GM21367 (cell line): ENCODE measurements around the gene SPEN.
A peak's percentile ranks its signal among the peaks of the same experiment; 100 is the strongest.

ENCODE experiments used
- ATAC-seq: cut with Tn5 transposase; IDR thresholded peaks from one replicate; pipeline ENCODE4 v1.9.1; 2021; ENCODE audit not compliant: unreplicated experiment

The SPEN gene

DNA sequence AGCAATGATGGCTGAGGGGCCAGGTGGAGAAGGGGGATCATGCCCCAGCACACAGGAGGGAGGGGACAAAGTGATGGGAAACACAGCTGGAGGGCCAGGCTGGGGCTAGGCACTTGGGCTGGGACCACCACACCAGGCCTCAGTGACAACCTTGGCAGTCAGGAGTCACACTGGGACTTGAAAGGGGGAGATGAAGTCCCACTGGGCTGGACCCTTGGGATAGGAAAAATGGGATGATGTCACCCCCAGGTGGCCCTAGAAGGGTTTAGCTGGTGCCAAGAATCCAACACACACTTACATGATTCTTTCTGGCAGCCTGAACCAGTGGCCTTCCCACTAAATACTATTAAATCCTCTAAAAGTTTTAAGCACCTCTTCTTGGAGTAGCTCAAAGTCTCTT is 111.3 kb downstream of the SPEN start:
- ATAC-seq, result no peak

GRCh38 chr1:15959424-15959823 is 111.9 kb downstream of the SPEN start:
- ATAC-seq, result no peak

- no peak for ATAC-seq
Measured at GRCh38 chr1:15959827-15960446, 112.4 kb downstream of the SPEN start.

GRCh38 chr1:15960808-15961207 is 113.3 kb downstream of the SPEN start:
- ATAC-seq, result no peak

GRCh38 chr1:15961492-15961891 is 114.0 kb downstream of the SPEN start:
- no peak for ATAC-seq

- no peak for ATAC-seq
Measured at GRCh38 chr1:15962176-15962575, 114.7 kb downstream of the SPEN start.

GRCh38 chr1:15962671-15963362 is 115.3 kb downstream of the SPEN start:
- no peak for ATAC-seq

- no peak for ATAC-seq
Measured at GRCh38 chr1:15963363-15963967, 116.0 kb downstream of the SPEN start.

DNA sequence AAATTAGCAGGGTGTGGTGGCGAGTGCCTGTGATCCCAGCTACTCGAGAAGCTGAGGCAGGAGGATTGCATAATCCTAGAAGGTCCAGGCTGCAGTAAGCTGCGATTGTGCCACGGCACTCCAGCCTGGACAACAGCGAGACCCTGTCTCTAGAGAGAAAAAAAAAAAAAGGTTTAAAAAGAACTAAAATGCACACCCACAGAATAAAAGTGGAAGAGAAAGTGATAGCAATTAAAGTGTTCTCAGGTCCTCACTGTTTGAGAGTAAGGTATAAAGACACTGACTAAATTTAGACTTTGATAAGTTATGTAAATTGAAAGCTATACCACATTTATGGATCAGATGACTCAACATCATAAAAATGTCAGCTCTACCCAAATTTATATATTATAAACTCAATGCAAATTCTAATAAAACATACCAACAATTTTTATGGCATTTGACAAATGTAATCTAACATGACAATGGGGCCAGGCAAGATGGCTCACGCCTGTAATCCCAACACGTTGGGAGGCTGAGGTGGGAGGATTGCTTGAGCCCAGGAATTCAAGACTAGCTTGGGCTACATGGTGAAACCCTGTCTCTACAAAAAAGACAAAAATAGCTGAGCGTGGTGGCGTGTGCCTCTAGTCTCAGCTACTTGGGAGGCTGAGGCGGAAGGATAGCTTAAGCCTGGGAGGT is 116.6 kb downstream of the SPEN start:
- no peak for ATAC-seq

- no peak for ATAC-seq
Measured at GRCh38 chr1:15965228-15965767, 117.8 kb downstream of the SPEN start.

DNA sequence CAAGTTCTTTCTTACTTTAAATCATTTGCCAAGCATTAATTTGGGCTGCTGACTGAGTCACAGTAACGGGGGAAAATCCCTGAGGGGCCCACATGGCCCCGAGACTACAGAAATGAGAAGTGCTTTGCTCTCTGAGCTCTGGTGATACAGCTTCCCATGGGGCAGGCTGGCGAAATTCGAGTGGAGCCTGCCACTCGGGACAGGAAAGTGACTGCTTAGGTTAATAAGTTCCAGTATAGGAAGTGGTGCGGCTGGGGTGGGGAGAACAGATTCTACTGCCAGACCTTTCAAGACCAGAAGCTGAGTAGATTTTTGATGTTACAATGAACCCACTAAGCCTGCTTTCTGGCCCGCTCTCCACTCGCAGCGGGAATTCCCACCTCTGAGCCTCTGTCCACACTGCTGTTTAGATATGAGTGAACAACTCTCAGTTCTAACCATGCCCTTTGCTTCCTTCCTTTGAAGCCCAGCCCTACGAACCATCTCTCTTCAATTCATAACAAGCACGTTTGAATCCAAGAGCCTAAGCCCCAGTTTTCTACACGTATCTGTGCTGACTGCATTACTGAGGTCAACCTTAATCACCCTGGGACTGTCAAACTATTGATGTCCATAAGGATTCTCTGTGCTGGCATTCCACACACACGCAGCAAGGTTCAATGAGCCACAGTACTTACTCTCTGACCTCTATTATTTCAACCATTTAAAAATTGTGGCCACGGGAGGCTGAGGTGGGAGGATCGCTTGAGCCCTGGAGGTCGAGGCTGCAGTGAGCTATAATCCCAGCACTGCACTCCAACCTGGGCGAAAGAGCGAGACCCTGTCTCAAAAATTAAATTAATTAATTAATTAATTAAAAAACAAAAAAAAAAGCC is 118.8 kb downstream of the SPEN start:
- peak; percentile 43 for ATAC-seq

- no peak for ATAC-seq
Measured at GRCh38 chr1:15966956-15967344, 119.4 kb downstream of the SPEN start.

DNA sequence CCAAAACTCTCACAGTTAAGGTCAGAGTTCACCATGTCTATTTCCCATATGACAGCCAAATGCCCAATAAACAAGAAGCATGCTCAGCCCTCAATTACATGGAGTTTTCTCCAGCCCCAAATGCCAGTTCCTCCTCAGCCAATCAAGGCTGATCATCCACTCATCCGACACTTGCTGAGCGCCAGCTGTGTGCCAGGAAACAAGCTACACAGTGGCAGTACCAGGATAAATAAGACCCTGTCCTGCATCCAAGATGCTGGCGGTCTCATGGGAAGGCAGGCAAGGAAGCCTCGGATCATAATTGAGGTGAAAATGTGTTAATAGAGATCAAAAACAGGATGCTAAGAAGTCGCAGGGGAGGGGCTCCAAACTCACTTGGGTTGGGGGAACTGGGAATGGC is 120.7 kb downstream of the SPEN start:
- ATAC-seq, result no peak

DNA sequence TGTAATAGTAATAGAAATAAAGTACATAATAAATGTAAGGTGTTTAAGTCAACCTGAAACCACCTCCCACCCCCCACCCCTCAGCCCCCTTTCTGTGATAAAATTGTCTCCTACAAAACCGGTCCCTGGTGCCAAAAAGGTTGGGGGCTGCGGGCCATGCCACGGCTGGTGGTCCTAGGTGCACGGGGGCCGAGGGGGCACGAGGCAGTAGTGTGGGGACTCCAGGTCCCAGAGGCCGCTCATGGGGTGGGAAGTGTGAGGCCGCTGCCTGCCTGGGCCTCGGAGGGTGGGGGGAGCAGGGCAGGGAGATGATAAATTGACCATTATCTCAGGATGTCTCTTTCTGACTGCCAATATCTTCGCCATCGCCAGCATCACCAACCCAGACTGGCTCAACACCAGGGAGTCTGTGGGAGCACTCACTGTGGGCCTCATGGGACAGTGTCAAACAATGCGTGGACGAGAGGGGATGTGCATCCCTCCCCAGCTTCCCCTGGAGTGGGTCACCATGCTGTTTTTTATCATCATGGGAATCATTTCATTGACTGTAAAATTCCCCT is 121.9 kb downstream of the SPEN start:
- no peak for ATAC-seq

DNA sequence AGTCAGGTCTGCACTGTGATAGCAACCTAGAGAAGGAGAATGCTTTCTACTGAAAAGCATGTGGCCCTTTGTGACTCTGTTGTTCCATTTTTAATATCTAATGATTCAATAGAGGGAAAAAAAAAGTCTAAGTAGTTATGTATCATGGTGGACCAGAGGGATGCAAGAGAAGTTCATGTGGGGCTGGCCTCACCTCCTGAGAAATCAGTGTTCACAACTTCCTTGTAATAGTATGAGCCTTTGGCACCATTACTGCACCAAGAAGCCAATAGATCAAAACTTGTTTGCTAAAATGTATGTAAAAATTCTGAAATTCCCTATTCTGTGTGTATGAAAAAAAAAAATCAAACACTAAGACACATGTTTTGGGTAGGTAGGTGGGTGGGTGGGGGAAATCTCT is 123.4 kb downstream of the SPEN start:
- ATAC-seq, result no peak

GRCh38 chr1:15972409-15972808 is 124.9 kb downstream of the SPEN start:
- ATAC-seq, result no peak

- ATAC-seq, result no peak
Measured at GRCh38 chr1:15973772-15974171, 126.3 kb downstream of the SPEN start.

GRCh38 chr1:15974855-15975254 is 127.3 kb downstream of the SPEN start:
- ATAC-seq, result no peak

DNA sequence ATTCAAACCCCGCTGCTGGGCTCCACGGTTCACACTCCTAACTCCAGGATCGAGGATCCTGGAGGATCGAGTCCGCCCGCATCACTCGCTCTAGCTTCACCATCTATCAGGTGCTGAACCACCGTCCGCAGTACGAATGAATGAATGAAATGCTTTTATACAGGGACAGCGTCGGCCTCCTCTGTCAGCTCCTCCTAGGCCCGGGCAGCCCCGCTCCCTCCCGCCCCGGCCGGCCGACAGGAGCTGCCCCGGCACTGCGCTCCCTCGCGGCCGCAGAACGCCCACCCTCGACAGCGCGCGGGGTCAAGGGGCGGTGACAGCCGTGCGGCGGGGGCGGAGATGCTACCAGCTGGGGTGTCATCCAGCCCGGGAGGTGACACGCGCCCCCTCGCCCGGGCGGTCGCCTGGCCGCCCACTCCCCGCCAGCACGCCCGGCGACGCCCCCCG is 127.9 kb downstream of the SPEN start:
- ATAC-seq, result peak; percentile 46
